GM18511 (cell line): Measurements from ENCODE around the gene CLPSL2.

Experiments used
- ATAC-seq: cut with Tn5 transposase; IDR thresholded peaks from one replicate; pipeline ENCODE4 v1.9.1; 2021; ENCODE audit warnings: mild to moderate bottlenecking, moderate library complexity; ENCODE audit not compliant: unreplicated experiment

CLPSL2 gene

DNA sequence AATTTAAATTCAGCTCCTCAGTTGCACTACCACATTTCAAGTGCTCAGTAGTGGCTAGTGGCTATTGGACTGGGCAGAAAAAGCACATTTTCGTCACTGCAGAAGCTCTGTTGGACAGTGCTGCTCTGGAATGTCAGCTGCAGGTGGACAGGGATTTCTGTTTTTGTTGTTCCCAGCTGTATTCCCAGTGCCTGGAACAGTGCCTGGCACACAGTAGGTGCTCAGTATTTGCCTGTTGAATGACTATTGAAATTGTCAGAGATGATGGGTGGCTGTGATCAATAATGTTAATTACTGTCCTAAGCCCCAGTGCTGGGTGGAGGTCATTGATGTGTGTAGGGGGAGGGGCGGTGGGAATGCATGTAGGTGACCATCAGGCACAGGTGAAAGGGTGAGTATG, 9.9 kb downstream of the CLPSL2 start:
- ATAC-seq, result no peak

DNA sequence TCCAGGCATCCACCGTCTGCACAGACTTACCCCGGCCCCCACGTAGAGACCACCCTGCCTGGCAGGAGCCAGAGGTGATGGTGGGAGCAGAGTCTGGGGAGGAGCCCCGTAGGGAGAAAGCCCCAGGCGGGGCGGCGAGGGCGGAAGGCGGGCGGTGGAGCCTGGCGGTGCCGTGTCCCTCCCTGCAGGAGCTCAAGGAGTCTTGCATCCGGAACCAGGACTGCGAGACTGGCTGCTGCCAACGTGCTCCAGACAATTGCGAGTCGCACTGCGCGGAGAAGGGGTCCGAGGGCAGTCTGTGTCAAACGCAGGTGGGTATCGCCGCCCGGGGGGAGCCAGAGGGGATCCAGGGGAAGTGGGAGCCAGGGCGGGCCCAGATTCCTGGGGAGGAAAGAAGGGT, 10.4 kb downstream of the CLPSL2 start:
- no peak for ATAC-seq

GRCh38 chr6:35787266-35788218, 11.1 kb downstream of the CLPSL2 start:
- ATAC-seq, result no peak

DNA sequence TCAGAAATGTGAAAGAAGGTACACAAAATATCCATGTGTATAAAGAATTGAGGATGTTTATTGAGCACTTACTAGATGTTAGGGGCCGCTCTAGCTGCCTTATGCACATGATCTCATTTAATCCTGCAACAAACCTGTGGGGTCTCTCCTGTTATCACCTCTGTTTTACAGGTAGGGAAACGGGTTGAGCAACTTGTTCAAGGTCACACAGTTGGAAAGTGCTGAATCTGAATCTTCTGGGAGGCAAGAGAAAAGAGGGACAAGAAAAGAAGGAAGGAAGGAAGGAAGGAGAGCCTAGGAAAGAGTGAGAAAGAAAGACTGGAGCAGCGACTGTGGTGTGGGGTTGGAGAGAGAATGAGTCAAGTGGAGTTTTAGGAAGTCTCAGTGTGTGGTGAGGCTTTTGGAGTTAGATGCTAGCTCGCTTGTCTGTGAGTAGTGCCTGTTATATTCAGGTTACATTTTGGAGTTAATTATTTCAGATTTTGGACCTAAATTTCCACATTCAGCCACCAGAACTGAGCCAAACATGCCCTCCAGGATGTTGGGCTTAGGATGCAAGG, 12.1 kb downstream of the CLPSL2 start:
- no peak for ATAC-seq

GRCh38 chr6:35790683-35791082, 14.3 kb downstream of the CLPSL2 start:
- no peak for ATAC-seq

- no peak for ATAC-seq
Measured at GRCh38 chr6:35794536-35795452, 18.4 kb downstream of the CLPSL2 start.

- ATAC-seq, result no peak
Measured at GRCh38 chr6:35795453-35796071, 19.2 kb downstream of the CLPSL2 start.

GRCh38 chr6:35796236-35796635, 19.8 kb downstream of the CLPSL2 start:
- ATAC-seq, result no peak

- ATAC-seq, result no peak
Measured at GRCh38 chr6:35797837-35798526, 21.6 kb downstream of the CLPSL2 start.

DNA sequence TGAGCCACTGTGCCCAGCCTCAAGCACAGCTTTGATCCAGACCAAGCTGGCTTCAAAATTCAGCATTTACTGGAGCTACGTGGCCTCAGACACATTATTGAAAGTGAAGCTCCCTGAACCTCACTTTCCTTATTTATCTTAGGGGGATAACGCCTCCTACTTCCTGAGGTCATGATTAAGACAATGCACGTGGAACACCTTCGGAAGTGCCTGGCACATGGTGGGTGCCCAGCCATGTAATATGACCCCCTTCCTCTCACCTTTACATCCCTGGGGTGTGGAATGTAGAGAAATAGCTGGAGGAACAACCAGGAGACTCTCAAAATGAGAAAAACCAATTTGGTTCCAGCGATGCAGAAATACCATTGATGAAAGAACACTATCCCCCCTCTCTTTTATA, 22.3 kb downstream of the CLPSL2 start:
- no peak for ATAC-seq

DNA sequence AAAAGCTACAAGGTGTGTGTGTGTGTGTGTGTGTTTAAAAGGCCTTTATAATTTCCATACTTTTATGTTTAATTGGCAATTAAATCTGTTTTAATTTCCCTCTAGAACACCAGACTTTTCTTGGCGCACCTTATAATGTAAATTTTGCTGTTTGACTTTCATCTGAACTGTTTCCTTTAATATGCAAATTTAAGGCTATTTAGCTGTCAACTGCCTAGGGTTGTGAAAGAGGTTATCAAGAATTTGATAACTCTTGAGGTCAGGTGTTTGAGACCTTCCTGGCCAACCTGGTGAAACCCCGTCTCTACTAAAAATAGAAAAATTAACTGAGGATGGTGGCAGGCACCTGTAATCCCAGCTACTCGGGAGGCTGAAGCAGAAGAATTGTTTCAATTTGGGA, 24.8 kb downstream of the CLPSL2 start:
- ATAC-seq, result no peak

DNA sequence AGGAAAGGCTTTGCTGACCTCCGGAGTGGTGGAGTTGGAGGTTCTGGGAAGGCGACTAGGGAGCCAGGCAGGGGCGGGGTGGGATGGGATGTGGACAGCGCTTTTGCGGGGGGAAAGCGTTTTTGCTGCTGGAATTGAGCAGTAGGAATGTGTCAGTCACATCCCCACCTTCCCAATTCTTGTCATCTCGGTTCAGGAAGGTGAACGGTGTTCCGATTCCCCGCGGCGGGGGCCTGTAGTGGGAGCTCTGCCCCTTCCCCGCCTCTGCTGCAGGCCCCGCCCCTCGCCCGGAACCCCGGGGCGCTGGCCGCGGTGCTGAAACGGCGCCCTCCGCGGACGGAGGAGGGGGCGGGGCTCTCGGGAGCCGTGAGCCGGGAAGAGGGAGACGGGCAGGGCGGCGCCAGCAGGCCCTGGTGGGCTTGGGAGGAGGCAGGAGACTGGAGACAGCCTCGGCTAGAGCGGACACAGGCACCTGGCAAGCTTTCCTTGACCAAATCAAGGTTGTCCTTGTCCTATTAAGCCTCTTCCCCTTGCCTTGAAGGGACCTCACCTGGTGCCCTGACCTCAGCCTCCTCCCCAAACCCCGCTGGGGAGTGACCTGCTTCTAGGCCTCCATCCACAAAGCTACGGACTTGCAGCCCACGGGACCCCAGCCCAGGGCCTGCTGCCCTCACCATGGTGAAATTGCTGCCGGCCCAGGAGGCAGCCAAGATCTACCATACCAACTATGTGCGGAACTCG, 28.8 kb downstream of the CLPSL2 start, which contains the start of gene LHFPL5:
Gene LHFPL5 (plus strand): TSS at position 357 of the 741 bp plus-strand sequence. CDS start 319 bp downstream, at position 676.
- ATAC-seq, result no peak

GRCh38 chr6:35808688-35809087, 32.3 kb downstream of the CLPSL2 start:
- ATAC-seq, result no peak

GRCh38 chr6:35809809-35810208, 33.4 kb downstream of the CLPSL2 start:
- no peak for ATAC-seq

DNA sequence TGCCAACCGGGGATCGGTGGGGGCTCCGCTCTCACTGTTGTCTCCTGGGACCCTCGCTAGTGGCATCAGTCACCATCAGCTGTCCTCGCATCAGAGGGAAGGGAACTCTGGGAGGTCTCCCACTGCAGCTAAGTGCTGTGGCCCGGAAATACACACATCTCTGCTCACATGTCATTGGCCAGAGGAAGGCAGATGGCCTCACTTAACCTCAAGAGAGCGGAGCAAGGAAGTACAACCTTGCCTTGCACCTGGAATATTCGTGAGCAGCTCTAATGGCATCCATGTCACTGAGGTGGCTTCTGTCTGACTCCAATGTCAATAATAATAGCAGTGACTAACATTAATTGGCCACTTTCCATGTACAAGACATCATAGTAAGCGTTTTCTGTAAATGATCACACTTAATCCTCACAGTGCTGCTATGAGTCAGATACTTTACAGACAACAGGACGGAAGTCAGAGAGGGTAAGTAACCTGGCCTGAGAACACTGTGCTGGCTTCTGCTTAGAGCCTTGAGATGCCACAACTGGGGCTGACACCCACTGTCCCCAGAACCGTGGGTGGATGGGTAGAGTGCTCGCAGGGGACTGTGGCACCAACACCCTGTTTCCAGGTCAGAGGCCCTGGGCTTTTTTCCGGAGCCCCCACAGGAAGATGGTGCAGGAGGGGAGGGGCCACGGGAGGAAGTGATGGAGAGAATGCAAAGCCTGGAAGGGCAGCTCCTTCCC, 34.7 kb downstream of the CLPSL2 start:
- no peak for ATAC-seq

DNA sequence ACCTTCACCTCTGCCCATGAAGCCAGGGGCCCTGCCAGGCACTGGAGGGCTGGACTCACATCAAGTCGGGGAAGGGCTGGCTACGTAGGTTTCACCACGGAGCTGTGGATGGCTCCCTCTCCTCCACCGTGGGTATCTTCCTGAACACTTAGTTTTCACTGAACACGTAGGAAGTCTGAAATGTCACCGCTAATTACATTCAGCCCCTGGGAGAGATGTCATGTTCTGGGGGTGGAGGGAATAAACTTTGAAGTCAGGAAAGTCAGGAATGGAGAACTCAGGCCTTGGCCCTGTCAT, 35.2 kb downstream of the CLPSL2 start:
- no peak for ATAC-seq

- no peak for ATAC-seq
Measured at GRCh38 chr6:35817515-35817914, 41.1 kb downstream of the CLPSL2 start.

DNA sequence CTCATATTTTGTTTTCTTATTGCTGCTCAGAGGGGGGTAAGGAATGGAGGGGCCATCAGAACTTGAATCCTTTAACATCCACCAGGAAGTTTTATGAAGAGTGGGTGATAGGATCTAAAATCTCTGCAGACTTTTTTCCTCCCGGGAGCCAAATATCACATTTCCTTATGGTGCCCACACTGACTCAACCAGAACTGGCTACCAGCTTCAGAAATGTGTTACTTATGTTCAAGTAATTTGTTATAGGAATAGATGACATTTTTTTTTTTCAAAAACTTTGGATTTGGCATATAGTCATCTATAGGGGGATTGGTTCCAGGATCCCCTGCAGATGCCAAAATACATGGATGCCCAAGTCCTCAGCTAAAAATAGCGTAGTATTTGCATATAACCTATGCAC, 47.2 kb downstream of the CLPSL2 start:
- ATAC-seq, result no peak

DNA sequence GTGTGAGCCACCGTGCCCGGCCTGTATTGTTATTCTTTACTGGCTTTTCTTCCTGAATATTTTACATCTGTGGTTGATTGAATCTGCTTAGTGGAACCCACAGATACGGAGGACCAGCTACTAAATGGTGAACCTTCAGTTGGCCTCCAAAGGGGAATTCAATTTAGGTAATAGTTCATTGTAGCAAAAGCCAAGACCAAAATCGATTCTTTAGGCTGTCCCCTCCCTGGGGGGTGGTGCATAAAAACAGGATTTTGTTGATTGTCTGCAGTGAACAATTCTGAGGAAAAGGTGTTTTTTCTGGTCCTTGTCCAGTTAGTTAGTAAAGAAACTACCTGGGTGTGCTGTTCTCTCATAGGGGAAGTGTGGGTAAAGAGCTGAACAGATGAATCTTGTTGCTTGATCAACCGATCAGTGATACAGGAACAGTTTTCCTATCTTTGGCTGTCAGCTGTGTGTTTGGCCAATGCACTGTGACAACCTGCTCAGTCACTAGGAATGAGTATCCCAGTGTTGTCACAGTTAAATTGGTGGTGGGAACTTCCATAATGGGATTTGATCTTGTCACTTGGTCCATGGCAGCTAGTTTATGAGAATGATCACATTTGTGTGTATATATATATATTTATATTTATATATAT, 48.3 kb downstream of the CLPSL2 start:
- no peak for ATAC-seq
